Activated CD4-positive, CD25-positive, alpha-beta regulatory T cell treated with anti-CD3 and anti-CD28 coated beads, Interleukin-2, amount 50 U/mL, for 16 hours (primary cell): ENCODE results near the gene EIF4G3.
A peak's percentile ranks its signal among the peaks of the same experiment; 100 is the strongest.
"Not testable (repeated sequence)": the region's sequence is repeated elsewhere in the genome, so short reads cannot be mapped to it uniquely, and the experiment has no call there.

Source experiments
- DNase-seq: peaks from one replicate; pipeline ENCODE4 v3.0.0-alpha.2; 2020; ENCODE audit warnings: low read depth, low spot score

Gene EIF4G3

DNA sequence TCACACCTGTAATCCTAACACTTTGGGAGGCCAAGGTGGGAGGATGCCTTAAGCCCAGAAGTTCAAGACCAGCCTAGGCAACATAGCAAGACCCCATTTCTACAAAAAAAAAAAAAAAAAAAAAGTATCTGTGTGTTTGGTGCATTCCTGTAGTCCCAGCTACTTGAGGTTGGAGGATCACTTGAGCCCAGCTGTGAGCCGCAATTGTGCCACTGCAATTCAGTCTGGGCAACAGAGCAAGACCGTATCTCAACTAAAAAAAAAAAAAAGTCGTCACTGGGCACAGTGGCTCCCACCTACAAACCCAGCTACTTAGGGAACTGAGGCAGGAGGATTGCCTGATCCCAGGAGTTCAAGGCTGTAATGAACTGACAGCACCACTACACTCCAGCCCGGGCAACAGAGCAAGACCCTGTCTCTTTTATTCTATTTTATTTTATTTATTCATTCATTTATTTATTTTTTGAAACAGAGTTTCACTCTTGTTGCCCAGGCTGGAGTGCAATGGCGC is 8.6 kb upstream of the EIF4G3 start:
- DNase-seq: no peak

DNA sequence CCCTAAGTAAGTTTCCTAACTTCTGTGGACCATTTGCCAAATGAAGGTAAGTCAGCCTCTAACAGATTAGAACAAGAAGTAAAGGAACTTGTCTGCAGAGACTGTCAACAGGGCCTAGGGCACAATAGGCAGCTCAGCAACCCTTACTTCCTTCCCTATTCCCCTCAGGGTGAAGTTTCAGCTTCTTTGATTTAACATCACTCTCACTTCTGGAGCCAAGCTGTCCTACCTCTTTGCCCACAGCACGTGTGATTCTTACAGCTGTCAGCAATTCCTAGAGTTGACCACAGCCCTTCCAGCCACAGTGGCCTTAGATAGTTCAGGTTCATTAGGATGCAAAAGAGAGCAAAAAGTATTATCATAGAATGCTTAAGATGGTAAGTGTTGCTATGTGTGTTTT is 7.6 kb upstream of the EIF4G3 start:
- no peak for DNase-seq

DNA sequence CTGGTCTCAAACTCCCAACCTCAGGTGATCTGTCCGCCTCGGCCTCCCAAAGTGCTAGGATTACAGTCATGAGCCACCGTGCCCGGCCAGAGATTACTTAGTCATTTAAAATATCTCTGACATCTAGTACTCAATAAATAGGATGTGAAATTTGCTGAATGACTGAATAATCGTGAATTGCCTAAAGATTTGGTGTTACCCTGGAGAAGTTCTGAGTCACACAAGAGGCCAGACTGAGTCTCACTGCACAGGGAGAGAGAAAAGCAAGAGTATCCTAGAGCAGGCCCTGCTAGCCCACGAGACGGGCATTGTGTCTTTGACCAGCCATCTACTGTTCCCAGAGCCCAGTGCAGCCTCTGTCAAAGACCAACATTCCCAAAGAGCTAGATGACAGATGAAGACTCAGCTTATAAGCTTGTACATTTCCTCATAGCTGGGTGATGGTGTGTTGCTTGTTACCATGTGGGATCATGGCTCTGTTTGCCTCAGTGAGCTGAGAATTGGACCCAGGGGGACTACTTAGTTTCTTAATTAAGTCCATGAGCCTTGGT is 5.6 kb upstream of the EIF4G3 start:
- no peak for DNase-seq

DNA sequence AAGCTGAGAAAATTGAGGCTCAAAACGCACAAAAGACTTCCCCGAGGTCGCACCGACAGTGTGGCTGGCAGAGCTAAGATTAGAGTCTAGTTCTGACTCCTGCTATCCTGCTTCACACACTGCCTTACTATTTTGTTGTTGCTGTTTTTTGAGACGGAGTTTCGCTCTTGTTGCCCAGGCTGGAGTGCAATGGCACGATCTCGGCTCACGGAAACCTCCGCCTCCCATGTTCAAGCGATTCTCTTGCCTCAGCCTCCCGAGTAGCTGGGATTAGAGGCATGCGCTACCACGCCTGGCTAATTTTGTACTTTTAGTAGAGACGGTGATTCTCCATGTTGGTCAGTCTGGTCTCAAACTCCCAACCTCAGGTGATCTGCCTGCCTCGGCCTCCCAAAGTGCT is 1.6 kb upstream of the EIF4G3 start:
- not testable (repeated sequence) for DNase-seq

DNA sequence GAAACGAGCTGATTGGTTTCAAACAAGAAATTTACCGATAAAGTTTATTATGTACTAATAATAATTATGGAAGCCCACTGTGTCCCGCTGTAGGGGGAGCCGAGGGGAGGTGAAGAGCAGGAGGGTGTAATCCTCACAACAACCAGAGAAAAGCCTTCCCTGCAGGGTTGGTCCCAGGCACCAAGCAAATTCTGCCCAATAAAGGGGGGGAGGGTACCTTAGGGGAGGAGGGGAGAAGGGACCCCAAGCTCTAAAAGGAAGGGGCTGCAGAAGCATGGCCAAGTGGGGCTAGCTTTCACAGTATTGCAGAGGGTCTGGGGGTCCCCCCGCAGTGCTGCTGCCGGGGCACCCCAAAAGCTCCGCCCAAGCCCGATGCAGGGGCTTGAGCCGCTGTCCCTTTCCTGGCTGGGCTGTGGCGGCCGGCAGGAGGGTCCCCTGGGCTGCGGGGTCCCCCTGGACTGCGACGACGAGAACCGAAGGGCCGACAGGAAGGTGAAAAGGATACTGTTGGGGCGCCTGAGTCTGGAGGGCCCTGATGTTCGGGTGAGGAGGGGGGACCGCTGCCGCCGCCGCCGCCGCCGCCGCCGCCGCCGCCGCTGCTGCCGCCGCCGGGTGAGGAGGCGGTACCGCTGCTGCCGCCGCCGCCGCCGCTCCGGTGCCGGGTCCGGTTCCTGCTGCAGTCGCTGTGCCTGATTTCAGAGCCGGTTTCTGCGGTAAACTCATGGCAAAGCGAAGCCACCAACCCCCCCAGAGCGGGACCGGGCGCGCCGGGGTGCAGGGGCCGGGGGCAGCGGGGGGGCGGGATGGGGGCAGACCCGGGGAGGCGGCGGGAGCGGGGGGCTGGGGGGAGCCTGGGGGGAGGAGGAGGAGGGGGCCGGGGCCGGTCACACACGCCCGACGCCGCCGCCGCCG is 771 bp downstream of the EIF4G3 start:
- DNase-seq: peak; percentile 10

DNA sequence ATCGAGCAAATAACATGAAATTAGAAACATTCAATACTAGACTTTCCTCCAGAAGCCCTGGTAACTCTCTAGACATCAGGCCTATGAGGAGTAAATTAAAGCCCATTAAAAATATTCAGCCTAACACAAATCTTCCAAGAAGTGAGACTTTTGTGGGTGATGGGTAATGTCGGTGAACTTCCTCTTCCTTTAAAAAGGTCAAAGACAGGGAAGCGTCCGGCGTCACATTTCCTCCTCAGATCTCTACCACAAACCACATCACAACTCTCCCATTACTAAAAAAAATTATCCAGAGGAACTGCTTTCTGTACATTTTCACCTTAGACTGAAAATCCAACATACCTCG is 1.4 kb downstream of the EIF4G3 start:
- peak; percentile 8 for DNase-seq

DNA sequence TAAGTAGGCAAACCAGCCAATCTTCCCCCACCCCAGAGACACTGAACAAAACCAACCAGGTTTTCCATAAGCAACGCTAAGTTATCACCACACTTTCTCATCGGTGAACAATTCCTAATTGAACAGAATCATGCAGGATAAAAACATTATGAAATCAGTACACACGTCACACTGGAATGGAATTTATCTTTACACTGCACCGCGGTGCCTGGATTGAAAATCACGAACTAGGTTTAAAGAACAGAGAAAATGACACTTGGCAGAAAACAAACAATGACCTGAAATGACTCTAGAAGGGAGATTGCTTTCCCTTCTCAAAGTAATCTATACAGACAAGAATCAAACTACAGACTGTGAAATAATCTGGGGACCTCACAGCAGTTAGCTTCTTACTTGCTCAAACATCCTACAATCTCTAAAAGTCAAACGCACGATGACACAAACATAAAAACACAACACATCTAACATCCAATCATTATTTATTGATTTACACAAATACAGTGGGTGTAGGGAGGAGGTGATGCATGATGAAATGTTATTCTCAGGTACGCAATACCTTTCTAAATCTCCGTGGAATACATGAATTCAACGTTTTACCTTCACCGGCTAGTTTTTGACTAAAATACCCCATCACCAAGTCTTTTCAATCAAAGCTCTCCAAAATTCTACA is 1.9 kb downstream of the EIF4G3 start:
- no peak for DNase-seq

DNA sequence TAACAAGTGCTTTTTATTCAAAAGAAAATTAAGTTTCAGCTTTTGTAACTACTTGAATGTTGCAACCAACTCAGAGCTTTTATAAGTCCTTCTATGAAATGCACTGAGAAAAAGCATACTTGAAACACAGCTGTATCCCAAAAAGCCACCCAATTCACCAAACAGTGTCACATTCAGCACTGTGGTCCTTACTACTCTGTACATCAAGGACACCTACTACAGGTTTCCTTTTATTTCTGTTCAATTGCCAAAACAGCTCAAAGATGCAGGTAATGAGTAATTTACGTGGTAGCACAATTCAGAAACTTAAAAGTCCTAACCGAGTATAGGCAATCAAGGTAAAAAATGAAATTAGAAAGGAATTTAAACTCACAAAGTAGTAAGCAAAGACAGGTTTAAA is 2.5 kb downstream of the EIF4G3 start:
- no peak for DNase-seq

DNA sequence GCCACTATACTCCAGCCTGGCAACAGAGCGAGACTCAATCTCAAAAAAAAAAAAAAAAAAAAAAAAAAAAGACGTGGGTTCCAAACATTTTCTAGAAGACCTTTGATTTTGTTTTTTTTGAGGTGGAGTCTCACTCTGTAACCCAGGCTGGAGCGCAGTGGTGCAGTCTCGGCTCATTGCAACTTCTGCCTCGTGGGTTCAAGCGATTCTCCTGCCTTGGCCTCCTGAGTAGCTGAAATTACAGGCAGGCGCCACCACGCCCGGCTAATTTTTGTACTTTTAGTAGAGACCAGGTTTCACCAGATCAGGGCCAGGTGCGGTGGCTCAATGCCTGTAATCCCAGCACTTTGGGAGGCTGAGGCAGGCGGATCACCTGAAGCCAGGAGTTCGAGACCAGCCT is 3.6 kb downstream of the EIF4G3 start:
- not testable (repeated sequence) for DNase-seq

DNA sequence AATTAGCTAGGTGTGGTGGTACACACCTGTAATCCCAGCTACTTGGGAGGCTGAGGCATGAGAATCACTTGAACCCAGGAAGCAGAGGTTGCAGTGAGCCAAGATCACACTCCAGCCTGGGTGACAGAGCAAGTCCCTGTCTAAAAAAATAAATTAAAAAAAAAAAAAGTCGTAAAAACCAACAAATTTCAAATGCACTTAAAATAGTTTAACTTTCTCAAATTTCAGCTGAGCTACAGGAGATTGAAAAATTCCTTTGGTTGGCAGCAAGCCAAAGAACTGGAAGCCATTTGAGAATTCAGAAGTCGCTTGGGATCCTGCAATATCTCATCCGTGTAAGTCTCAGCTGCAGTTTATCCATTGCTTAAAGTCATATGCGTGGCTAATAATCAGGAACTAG is 5.9 kb downstream of the EIF4G3 start:
- DNase-seq: not testable (repeated sequence)

DNA sequence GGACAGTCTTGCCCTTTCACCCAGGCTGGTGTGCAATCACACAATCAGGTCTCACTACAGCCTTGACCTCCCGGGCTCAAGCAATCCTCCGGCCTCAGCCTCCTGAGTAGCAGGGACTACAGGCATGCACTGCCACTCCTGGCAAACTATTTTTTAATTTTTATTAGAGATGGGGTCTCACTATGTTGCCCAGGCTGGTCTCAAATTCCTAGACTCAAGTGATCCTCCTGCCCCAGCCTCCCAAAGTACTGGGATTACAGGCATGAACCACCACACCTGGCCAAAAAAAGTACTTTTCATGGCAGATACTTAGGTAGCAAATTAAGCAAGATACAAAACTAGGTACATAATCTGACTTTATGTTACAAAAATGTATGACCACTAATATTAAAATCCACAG is 8.3 kb downstream of the EIF4G3 start:
- no peak for DNase-seq

DNA sequence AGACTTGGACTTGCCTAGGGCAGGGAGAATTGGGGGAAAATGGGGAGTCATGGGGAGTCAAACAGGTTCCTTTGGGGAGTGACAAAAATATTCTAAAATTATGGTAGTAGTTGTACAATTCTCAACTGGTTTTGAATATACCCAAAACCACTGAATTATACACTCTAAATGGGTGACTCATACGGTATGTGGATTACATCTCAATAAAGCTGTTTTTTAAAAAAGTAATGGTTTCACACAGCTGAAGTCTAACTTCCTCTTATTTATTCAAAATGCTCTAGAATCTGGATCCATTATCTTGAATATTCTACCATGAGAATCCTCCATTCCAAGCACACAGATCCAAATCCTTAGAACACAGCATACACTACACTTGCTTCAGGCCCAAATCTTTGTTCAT is 11.1 kb downstream of the EIF4G3 start:
- DNase-seq: no peak

DNA sequence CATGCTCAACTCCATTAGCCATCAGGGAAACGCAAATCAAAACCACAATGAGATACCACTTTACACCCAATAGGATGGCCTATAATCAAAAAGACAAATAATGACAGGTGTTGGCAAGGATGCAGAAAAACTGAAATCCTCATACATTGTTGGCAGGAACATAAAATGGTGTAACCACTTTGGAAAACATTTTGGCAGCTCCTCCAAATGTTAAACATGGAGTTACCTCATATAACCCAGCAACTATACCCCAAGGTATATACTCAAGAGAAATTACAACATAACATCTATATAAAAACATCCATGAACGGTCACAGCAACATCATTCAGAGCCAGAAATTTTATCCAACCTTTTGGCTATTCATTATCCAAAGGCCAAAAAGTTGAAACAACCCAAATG is 11.6 kb downstream of the EIF4G3 start:
- DNase-seq: no peak

DNA sequence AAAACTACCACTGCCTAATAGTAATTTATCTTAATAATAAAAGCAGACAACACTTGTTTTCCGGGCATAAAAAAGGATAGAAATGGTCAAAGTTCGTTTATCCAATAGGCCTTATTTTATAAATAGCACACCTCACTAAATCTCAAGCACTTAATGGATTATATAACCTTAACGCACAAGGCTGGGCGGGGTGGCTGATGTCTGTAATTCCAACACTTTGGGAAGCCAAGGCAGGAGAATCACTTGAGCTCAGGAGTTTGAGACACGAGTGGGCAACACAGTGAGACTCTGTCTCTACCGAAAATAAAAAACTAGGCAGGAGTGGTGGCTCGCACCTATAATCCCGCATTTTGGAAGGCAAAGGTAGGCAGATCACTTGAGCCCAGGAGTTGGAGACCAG is 12.4 kb downstream of the EIF4G3 start:
- no peak for DNase-seq

DNA sequence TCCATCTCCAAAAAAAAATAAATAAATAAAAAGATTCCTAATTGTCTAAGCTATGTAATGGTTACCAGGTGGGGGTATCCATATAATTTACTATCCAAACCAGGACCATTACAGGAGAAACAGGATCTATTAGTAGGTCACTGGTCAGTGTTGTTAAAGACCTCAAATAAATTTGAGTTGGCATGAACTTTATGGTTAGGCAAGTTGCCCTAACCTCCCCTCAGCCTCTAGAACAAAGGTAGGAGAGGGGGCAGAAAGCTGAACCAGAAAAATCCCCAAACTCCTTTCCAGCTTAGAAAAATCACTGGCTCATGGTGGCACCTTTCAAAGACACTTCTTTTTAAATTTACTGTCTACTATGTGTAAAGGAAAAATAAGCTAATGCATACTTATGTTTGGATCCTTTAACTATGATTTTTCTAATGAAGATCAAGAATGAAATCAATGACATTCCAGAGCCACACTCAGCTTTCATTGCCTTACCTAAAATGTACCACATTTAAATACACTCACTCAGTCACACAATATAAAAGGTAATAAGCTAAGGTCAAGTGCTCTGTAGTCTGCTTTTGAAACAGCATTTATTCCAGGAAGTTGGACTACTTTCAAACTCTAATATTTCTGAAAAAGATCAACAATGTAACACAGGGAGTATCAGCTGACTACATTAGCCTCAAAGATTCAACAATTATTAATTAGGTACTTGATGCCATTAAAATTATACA is 13.8 kb downstream of the EIF4G3 start:
- no peak for DNase-seq

DNA sequence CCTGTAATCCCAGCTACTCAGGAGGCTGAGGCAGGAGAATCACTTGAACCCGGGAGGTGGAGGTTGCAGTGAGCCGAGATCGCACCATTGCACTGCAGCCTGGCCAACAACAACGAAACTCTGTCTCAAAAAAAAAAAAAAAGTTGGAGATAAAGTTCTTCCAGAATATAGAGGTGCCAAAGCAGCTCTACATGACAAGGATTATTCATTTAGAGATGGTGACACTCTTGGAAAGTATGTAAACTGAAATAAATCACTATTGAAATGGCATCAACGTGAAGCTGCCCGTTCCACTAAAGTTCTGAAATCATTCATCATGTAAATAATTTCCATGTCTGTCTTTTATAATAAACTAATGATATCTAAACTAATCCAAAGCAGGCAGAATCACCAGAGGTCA is 14.9 kb downstream of the EIF4G3 start:
- no peak for DNase-seq

DNA sequence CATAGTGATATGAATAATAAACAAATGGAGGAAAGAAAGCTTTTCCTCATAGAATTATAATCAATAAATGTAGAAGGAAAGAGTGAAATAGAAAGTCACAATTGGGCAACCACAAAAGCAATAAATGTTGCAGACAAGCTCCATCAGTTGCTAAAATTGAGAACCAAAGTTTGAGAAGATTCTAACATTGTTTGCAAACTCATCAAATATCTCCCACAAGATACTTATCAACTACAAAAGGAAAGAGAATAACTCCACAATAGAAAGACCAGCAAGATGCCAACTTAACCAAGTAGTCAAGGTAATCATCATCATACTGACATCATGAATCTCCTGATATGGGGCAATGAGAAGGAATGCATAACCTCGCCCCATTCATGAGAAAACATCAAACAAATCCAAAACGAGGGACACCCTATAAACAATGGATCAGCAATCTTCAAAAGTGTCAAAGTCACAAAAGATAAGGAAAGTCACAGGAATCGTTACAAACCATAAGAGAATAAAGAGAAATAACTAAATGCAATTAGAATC is 16.4 kb downstream of the EIF4G3 start:
- no peak for DNase-seq

DNA sequence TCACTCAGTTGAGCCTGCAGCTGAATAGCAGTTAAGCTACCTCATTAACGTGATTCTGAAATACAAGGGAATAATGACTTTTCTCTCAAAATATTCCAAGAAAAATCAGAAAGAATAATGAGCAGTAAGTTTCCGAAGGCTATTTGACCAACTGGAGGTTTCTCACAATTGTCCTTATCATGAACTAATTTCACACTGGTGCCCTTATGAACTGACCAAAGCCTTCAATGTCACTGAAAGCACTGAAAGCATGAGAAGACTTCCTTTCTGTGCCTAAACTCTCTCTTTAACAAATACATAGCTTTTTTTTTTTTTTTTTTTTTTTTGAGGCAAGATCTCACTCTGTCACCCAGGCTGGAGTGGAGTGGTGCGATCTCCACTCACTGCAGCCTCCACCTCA is 18.8 kb downstream of the EIF4G3 start:
- DNase-seq: no peak

DNA sequence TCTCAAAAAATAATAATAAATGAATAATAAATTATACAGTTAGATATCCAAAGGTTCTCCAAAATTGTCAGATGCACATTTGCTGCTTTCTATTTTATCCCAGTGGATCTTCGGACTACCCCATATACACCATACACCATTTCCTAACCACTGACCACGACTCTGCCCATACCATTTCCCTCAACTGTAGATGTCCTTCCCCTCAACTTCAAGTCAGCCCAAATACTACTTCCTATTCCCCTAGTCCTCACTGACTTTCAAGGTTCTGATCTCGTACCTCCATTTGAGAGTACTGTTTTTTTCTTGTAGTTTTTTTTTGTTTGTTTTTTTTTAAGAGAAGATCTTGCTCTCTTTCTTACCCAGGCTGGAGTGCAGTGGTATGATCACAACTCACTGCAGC is 19.6 kb downstream of the EIF4G3 start:
- no peak for DNase-seq

DNA sequence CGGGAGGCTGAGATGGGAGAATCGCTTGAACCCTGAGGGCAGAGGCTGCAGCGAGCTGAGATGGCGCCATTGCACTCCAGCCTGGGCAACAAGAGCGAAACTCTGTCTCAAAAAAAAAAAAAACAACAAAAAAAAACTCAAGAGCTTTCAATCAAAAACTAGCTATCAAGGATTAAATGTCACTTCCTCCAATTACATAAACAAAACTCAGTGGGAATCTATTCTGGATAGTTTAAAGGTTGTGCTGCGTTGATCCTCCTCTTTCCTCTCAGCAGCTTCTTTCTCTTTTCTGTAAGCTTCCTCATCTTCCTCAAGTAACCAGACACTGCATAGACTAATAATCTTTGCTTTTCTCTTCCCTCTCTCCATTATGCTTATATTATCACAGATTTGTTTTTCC is 20.7 kb downstream of the EIF4G3 start:
- DNase-seq: no peak

DNA sequence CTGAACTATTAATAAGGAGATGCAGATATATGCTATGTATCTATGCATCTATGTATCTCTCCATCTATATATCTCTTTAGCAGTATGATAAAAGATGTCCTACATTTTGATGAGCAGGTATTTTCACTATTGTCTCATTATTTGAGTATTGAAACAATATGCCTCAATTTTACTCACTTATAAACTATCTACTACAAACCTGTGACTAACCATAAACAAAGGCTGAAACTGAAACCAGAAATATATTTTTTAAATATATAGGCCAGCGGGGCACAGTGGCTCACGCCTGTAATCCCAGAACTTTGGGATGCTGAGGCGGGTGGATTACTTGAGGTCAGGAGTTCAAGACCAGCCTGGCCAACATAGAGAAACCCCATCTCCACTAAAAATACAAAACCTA is 22.0 kb downstream of the EIF4G3 start:
- no peak for DNase-seq

DNA sequence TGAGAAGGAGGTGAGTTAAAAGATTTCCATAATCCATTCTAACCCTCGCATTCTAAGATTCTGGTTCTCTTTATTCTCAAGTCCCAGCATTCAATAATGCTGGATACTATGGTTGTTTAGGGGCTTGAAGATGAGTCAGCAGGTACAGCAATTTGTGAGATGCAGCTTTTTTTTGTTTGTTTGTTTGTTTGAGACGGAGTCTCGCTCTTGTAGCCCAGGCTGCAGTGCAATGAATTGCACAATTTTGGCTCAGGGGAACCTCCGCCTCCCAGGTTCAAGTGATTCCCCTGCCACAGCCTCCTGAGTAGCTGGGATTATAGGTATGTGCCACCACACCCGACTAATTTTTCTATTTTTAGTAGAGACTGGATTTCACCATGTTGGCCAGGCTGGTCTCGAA is 23.3 kb downstream of the EIF4G3 start:
- DNase-seq: no peak
